HG03108 (cell line): Measurements from ENCODE around the gene NKG7.

Experiments
- ATAC-seq: cut with Tn5 transposase; IDR thresholded peaks from one replicate; pipeline ENCODE4 v1.9.1; 2021; ENCODE audit warnings: moderate library complexity; ENCODE audit not compliant: unreplicated experiment

The NKG7 gene

GRCh38 chr19:51391073-51391611 is 18.7 kb upstream of the NKG7 start:
- no peak for ATAC-seq

GRCh38 chr19:51389143-51389542 is 16.7 kb upstream of the NKG7 start:
- ATAC-seq = no peak

GRCh38 chr19:51387924-51388389 is 15.5 kb upstream of the NKG7 start, which contains the start of gene LIM2:
Gene LIM2, minus strand, starts transcription at chr19:51387974. Its CDS starts 531 bp downstream, at chr19:51387443.
- ATAC-seq = no peak

- no peak for ATAC-seq
Measured at GRCh38 chr19:51386882-51387520, 14.5 kb upstream of the NKG7 start.

GRCh38 chr19:51382004-51382403 is 9.6 kb upstream of the NKG7 start:
- ATAC-seq = no peak

GRCh38 chr19:51380379-51380778 is 7.9 kb upstream of the NKG7 start:
- ATAC-seq = no peak

- no peak for ATAC-seq
Measured at GRCh38 chr19:51377422-51377821, 5.0 kb upstream of the NKG7 start.

GRCh38 chr19:51375504-51376221 is 3.2 kb upstream of the NKG7 start:
- no peak for ATAC-seq

GRCh38 chr19:51372021-51372648 is 319 bp downstream of the NKG7 start:
- ATAC-seq = no peak

GRCh38 chr19:51371186-51371690 is 1.2 kb downstream of the NKG7 start:
- no peak for ATAC-seq

GRCh38 chr19:51370230-51370629 is 2.2 kb downstream of the NKG7 start:
- ATAC-seq = no peak

- no peak for ATAC-seq
Measured at GRCh38 chr19:51368366-51369282, 3.8 kb downstream of the NKG7 start, which contains the start of gene CLDND2. Gene CLDND2, minus strand, starts transcription at chr19:51369003. Its CDS starts 426 bp downstream, at chr19:51368577.

- peak; percentile 70 for ATAC-seq
Measured at GRCh38 chr19:51367565-51368365, 4.7 kb downstream of the NKG7 start.

- ATAC-seq = peak; percentile 4
Measured at GRCh38 chr19:51367255-51367564, 5.2 kb downstream of the NKG7 start.

GRCh38 chr19:51366389-51367254 is 5.8 kb downstream of the NKG7 start:
- peak; percentile 38 for ATAC-seq

- no peak for ATAC-seq
Measured at GRCh38 chr19:51365965-51366388, 6.5 kb downstream of the NKG7 start, which contains the start of gene ETFB. Gene ETFB, minus strand, starts transcription at chr19:51366388. Its CDS starts 62 bp downstream, at chr19:51366326.

GRCh38 chr19:51365211-51365964 is 7.1 kb downstream of the NKG7 start:
- no peak for ATAC-seq
